Glutamatergic neuron (in vitro differentiated cells): ENCODE measurements around the gene CAMK2D. TPM values are rescaled to one million over a fixed set of nuclear protein-coding genes. Genes with fewer than 3 reads are reported as not detected.

Experiments
- DNase-seq: peaks from one replicate; pipeline ENCODE4 v3.0.0; 2022
- H3K27ac Mint-ChIP-seq: one replicate; pipeline ENCODE4 v1.8.0; 2020; ENCODE audit warnings: mild to moderate bottlenecking, mixed read lengths, inconsistent platforms; ENCODE audit not compliant: unreplicated experiment
- H3K27me3 Mint-ChIP-seq: one replicate; pipeline ENCODE4 v1.8.0; 2020; ENCODE audit warnings: mild to moderate bottlenecking, moderate library complexity, mixed read lengths, inconsistent platforms; ENCODE audit not compliant: unreplicated experiment
- H3K36me3 Mint-ChIP-seq: one replicate; pipeline ENCODE4 v1.8.0; 2020; ENCODE audit warnings: mild to moderate bottlenecking, mixed read lengths, inconsistent platforms; ENCODE audit not compliant: unreplicated experiment
- H3K4me1 Mint-ChIP-seq: one replicate; pipeline ENCODE4 v1.8.0; 2020; ENCODE audit warnings: mild to moderate bottlenecking, low read depth, mixed read lengths, inconsistent platforms; ENCODE audit not compliant: unreplicated experiment
- H3K4me3 Mint-ChIP-seq: one replicate; pipeline ENCODE4 v1.8.0; 2020; ENCODE audit warnings: mild to moderate bottlenecking, mixed read lengths, inconsistent platforms; ENCODE audit not compliant: unreplicated experiment
- H3K9me3 Mint-ChIP-seq: one replicate; pipeline ENCODE4 v1.8.0; 2020; ENCODE audit warnings: mild to moderate bottlenecking, moderate library complexity, mixed read lengths, inconsistent platforms; ENCODE audit not compliant: unreplicated experiment
- CTCF ChIP-seq: fragments of 200-600 bp; sonication (generic); IDR thresholded peaks from one replicate; pipeline ENCODE4 v1.5.0; 2021; ENCODE audit not compliant: partially characterized antibody, unreplicated experiment
- total RNA-seq: library from RNA; stranded (reverse); fragmentation: NEBNext Ultra II Directional; extraction: Animal tissue kit (Norgen Biotek cat#: 25700); gene quantifications from one replicate; pipeline ENCODE4 v1.2.1, GENCODE V29; 2021; ENCODE audit not compliant: unreplicated experiment

Gene CAMK2D
- total RNA-seq, 1 donor from 2014 or later = 24.8 TPM

GRCh38 chr4:113744667-113745240, 16.8 kb downstream of the CAMK2D start:
- TF ChIP-seq CTCF = no peak
- DNase-seq = no peak
- H3K27ac Mint-ChIP-seq = no peak overlapping the region
- H3K27me3 Mint-ChIP-seq = no peaks in the 10 kb centered on the region
- no peaks in the 10 kb centered on the region for H3K36me3 Mint-ChIP-seq
- H3K4me3 Mint-ChIP-seq = no peak overlapping the region
- H3K4me1 Mint-ChIP-seq = no peaks in the 10 kb centered on the region
- no peaks in the 10 kb centered on the region for H3K9me3 Mint-ChIP-seq

- DNase-seq = no peak
- Mint-ChIP-seq H3K27ac (no peak overlapping the region), H3K4me3 (no peak overlapping the region), H3K4me1 (no peaks in the 10 kb centered on the region), H3K36me3 (no peaks in the 10 kb centered on the region), H3K9me3 (no peaks in the 10 kb centered on the region), H3K27me3 (no peaks in the 10 kb centered on the region)
- no peak for TF ChIP-seq CTCF
Observed at GRCh38 chr4:113743690-113744089, 17.8 kb downstream of the CAMK2D start.

GRCh38 chr4:113742643-113743042, 18.9 kb downstream of the CAMK2D start:
- no peak for DNase-seq
- H3K4me3 Mint-ChIP-seq = no peak overlapping the region
- no peaks in the 10 kb centered on the region for H3K36me3 Mint-ChIP-seq
- H3K4me1 Mint-ChIP-seq = peaks cover 3% of the 10 kb centered on the region
- no peak overlapping the region for H3K27ac Mint-ChIP-seq
- no peaks in the 10 kb centered on the region for H3K9me3 Mint-ChIP-seq
- H3K27me3 Mint-ChIP-seq = no peaks in the 10 kb centered on the region
- TF ChIP-seq CTCF = no peak

- DNase-seq = no peak
- H3K4me1 Mint-ChIP-seq = peaks cover 4% of the 10 kb centered on the region
- no peak overlapping the region for H3K4me3 Mint-ChIP-seq
- no peak for TF ChIP-seq CTCF
- no peaks in the 10 kb centered on the region for H3K27me3 Mint-ChIP-seq
- no peak overlapping the region for H3K27ac Mint-ChIP-seq
- H3K36me3 Mint-ChIP-seq = no peaks in the 10 kb centered on the region
- no peaks in the 10 kb centered on the region for H3K9me3 Mint-ChIP-seq
Observed at GRCh38 chr4:113741956-113742355, 19.6 kb downstream of the CAMK2D start.

GRCh38 chr4:113740857-113741379, 20.6 kb downstream of the CAMK2D start:
- no peak for DNase-seq
- Mint-ChIP-seq H3K27ac (no peak overlapping the region), H3K4me3 (no peak overlapping the region), H3K36me3 (no peaks in the 10 kb centered on the region), H3K9me3 (no peaks in the 10 kb centered on the region), H3K27me3 (no peaks in the 10 kb centered on the region), H3K4me1 (peaks cover 4% of the 10 kb centered on the region)
- TF ChIP-seq CTCF = no peak
